ENCODE measurements around the gene NADK. TPM values are rescaled to one million over a fixed set of nuclear protein-coding genes. Genes with fewer than 3 reads are reported as not detected.
"Not testable (repeated sequence)": the region's sequence is repeated elsewhere in the genome, so short reads cannot be mapped to it uniquely, and the experiment has no call there.

Gene NADK
- total RNA-seq, 1 experiment from 2014 or later = 93.4 TPM

DNA sequence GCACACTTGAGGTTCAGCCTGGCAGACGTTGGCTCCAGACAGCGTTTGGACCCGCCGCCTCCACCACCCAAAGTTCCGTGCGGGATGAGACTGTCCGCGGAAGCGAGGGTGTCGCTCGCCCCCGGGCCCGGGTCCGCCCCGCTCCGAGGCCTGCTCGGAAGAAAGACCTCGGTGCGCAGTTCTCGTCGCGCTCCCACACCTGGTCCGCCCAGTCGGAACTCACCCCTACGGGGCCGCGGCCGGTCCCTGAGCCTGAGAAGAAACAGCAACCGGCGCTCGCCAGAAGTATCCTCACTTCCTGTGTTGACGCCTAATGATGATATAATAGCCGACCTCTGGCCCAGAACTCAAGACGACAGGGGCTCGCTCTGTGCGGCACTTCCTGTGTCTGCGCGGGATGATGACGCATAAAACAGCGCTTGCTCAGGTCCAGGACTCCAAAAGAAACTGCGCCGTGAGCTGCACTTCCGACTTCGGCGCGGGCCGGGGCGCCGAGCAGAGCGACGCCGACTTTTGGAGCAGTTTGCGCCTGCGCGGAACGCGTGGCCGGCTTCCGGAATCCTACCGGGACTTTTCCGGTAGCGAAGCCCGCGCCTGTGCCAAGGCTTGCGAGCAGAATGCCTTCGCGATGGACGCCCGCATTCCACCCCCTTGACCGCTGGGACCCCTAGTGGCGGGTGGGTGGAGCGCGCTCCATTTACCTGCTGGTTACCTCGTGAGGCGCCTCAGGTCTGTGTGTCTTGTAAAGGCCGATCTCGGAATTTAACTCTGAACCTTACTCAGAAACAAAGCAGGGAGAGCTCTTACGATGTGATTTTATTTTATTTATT, 54.0 kb downstream of the NADK start, which contains the start of gene CDK11A:
TSS of gene CDK11A (minus strand) at position 323 of the 830 bp plus-strand sequence. CDS start 1,539 bp downstream, outside the sequence.
- POLR2A ChIA-PET = interaction anchor here (0.6 kb wide), 1 partner anchor 67 kb away, joined by 3 read pairs; no protein-coding TSS in a partner anchor
- peak; percentile 99 for DNase-seq (ENCODE audit: low read depth, low spot score)
- peak; percentile 94 for ATAC-seq

More for the DNA sequence above, 54.0 kb downstream of the NADK start, which contains the start of gene CDK11A:
- H2AFZ ChIP-seq (ENCODE audit: low read depth, low read length, poor library complexity, severe bottlenecking); H4K20me1 ChIP-seq (ENCODE audit: insufficient read depth); RAD21 ChIA-PET (ENCODE audit: low non-redundant PET in 1 of 2, low total read pairs in 2 of 2, uncharacterized antibody in 2 of 2, unreplicated experiment in 2 of 2); H3K9me3 ChIP-seq (ENCODE audit: control insufficient read depth in 1 of 2, insufficient read depth in 1 of 2, low read depth in 1 of 2, low read length in 2 of 2); BruUV-seq (replicated peaks); H3K36me3 ChIP-seq (ENCODE audit: control insufficient read depth in 1 of 2, insufficient read depth in 2 of 2, low read length in 2 of 2); H3K9me2 ChIP-seq (ENCODE audit: insufficient read depth); CTCF ChIA-PET; H3K4me1 ChIP-seq (ENCODE audit: control insufficient read depth in 1 of 2, insufficient read depth in 2 of 2, low read length in 2 of 2); H3K27me3 ChIP-seq (ENCODE audit: insufficient read depth, low read length): not testable (repeated sequence)
- intact Hi-C loops (cut with micrococcal nuclease) = loop anchor here (5.0 kb wide), 1 partner anchor 67 kb away; the partner anchor contains the start of gene CDK11B
- H3K4me2 ChIP-seq (ENCODE audit: low read length) = peak within 1 kb of the TSS; percentile 53
- peak within 1 kb of the TSS; percentile 63 to 67 for H3K4me3 ChIP-seq (replicated peaks in 1 of 2; ENCODE audit: low read depth in 1 of 2, low read length in 2 of 2)
- peak within 1 kb of the TSS; percentile 67 for H3K9ac ChIP-seq (ENCODE audit: low read length)
- TF ChIP-seq SRF (IDR thresholded peaks at IDR 0.05; ENCODE audit: low read depth) (peak; percentile 96), SP1 (IDR thresholded peaks at IDR 0.05; ENCODE audit: low read depth) (peak; percentile 77), CBX3 (IDR thresholded peaks at IDR 0.05; ENCODE audit: low read depth) (peak; percentile 70; the same call in 1 of the 2 replicates), TCF7L2 (IDR thresholded peaks at IDR 0.05; ENCODE audit: borderline replicate concordance, extremely low read depth, insufficient read depth, insufficient read length) (peak; percentile 38), ELF1 (IDR thresholded peaks at IDR 0.05; ENCODE audit: borderline replicate concordance, low read depth) (peak; percentile 94), SIN3A (IDR thresholded peaks at IDR 0.05; ENCODE audit: low read depth) (peak; percentile 69), POLR2AphosphoS5 (IDR thresholded peaks at IDR 0.05; ENCODE audit: low read depth, low read length) (peak; percentile 79), ZFX (IDR thresholded peaks at IDR 0.05) (peak; percentile 39; the same call in 1 of the 2 replicates)
- TF ChIP-seq, protein P1, sequence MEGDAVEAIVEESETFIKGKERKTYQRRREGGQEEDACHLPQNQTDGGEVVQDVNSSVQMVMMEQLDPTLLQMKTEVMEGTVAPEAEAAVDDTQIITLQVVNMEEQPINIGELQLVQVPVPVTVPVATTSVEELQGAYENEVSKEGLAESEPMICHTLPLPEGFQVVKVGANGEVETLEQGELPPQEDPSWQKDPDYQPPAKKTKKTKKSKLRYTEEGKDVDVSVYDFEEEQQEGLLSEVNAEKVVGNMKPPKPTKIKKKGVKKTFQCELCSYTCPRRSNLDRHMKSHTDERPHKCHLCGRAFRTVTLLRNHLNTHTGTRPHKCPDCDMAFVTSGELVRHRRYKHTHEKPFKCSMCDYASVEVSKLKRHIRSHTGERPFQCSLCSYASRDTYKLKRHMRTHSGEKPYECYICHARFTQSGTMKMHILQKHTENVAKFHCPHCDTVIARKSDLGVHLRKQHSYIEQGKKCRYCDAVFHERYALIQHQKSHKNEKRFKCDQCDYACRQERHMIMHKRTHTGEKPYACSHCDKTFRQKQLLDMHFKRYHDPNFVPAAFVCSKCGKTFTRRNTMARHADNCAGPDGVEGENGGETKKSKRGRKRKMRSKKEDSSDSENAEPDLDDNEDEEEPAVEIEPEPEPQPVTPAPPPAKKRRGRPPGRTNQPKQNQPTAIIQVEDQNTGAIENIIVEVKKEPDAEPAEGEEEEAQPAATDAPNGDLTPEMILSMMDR (IDR thresholded peaks at IDR 0.05 in 2 of 3, conservative IDR thresholded peaks at IDR 0.05 in 1 of 3; ENCODE audit: borderline replicate concordance in 1 of 3, insufficient read depth in 1 of 3, low read depth in 2 of 3, low read length in 2 of 3) = peak in 2 of 3 experiments; percentile 14 to 35; a peak in 2 of 6 replicates
- TF ChIP-seq, protein P2, sequence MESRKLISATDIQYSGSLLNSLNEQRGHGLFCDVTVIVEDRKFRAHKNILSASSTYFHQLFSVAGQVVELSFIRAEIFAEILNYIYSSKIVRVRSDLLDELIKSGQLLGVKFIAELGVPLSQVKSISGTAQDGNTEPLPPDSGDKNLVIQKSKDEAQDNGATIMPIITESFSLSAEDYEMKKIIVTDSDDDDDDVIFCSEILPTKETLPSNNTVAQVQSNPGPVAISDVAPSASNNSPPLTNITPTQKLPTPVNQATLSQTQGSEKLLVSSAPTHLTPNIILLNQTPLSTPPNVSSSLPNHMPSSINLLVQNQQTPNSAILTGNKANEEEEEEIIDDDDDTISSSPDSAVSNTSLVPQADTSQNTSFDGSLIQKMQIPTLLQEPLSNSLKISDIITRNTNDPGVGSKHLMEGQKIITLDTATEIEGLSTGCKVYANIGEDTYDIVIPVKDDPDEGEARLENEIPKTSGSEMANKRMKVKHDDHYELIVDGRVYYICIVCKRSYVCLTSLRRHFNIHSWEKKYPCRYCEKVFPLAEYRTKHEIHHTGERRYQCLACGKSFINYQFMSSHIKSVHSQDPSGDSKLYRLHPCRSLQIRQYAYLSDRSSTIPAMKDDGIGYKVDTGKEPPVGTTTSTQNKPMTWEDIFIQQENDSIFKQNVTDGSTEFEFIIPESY (IDR thresholded peaks at IDR 0.05; ENCODE audit: extremely low read depth, insufficient replicate concordance, low read length) = peak; percentile 19
- TF ChIP-seq, protein P3, sequence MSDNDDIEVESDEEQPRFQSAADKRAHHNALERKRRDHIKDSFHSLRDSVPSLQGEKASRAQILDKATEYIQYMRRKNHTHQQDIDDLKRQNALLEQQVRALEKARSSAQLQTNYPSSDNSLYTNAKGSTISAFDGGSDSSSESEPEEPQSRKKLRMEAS (IDR thresholded peaks at IDR 0.05) = peak; percentile 73
- H3K79me2 ChIP-seq (ENCODE audit: insufficient read depth, low read length) = peaks cover 10% of the 10 kb centered on the region
- peak within 1 kb of the TSS; percentile 85 for H3K27ac ChIP-seq (ENCODE audit: low read depth, low read length)
